NCI-H1092 treated with DMSO at 0.1 percent for 48 hours (cell line): ENCODE data around the gene PARD3.
A peak's percentile ranks its signal among the peaks of the same experiment; 100 is the strongest.

Source experiments
- DNase-seq: peaks from one replicate; lab custom pipeline; 2025; lab: John Stamatoyannopoulos, UW

Gene PARD3

GRCh38 chr10:34340934-34341333, 474.2 kb downstream of the PARD3 start:
- no peak for DNase-seq

- no peak for DNase-seq
Measured at GRCh38 chr10:34339816-34340553, 475.1 kb downstream of the PARD3 start.

GRCh38 chr10:34337917-34338316, 477.2 kb downstream of the PARD3 start:
- no peak for DNase-seq

- no peak for DNase-seq
Measured at GRCh38 chr10:34335960-34336690, 479.0 kb downstream of the PARD3 start.

- no peak for DNase-seq
Measured at GRCh38 chr10:34334908-34335307, 480.2 kb downstream of the PARD3 start.

GRCh38 chr10:34333513-34333912, 481.6 kb downstream of the PARD3 start:
- no peak for DNase-seq

GRCh38 chr10:34327184-34327583, 487.9 kb downstream of the PARD3 start:
- DNase-seq, result no peak

- no peak for DNase-seq
Measured at GRCh38 chr10:34323192-34323591, 491.9 kb downstream of the PARD3 start.

- DNase-seq, result peak; percentile 68
Measured at GRCh38 chr10:34320265-34320664, 494.8 kb downstream of the PARD3 start.

- DNase-seq, result peak; percentile 85
Measured at GRCh38 chr10:34319197-34319846, 495.8 kb downstream of the PARD3 start.

- DNase-seq, result no peak
Measured at GRCh38 chr10:34316154-34316553, 498.9 kb downstream of the PARD3 start.

GRCh38 chr10:34314457-34314856, 500.6 kb downstream of the PARD3 start:
- no peak for DNase-seq

GRCh38 chr10:34313888-34314287, 501.2 kb downstream of the PARD3 start:
- DNase-seq, result no peak

- no peak for DNase-seq
Measured at GRCh38 chr10:34313353-34313752, 501.7 kb downstream of the PARD3 start.

GRCh38 chr10:34311679-34312078, 503.4 kb downstream of the PARD3 start:
- DNase-seq, result no peak

- DNase-seq, result no peak
Measured at GRCh38 chr10:34310234-34310633, 504.9 kb downstream of the PARD3 start.

- DNase-seq, result no peak
Measured at GRCh38 chr10:34305189-34305588, 509.9 kb downstream of the PARD3 start.

- DNase-seq, result no peak
Measured at GRCh38 chr10:34303022-34303421, 512.1 kb downstream of the PARD3 start.

GRCh38 chr10:34299105-34299611, 515.9 kb downstream of the PARD3 start:
- DNase-seq, result no peak

GRCh38 chr10:34298346-34298818, 516.7 kb downstream of the PARD3 start:
- DNase-seq, result no peak

GRCh38 chr10:34297541-34298345, 517.4 kb downstream of the PARD3 start:
- DNase-seq, result peak; percentile 10

GRCh38 chr10:34295142-34295548, 520.0 kb downstream of the PARD3 start:
- DNase-seq, result no peak
